BE2C (cell line): ENCODE results near the gene CCR8.

Source experiments
- DNase-seq: peaks from one replicate; pipeline ENCODE4 v3.0.0-alpha.2; 2020
- H3K27me3 ChIP-seq: fragments of 250-450 bp; sonication (Bioruptor Pico); 2 replicates; pipeline ENCODE4 v1.5.1; 2020; ENCODE audit warnings: mild to moderate bottlenecking
- H3K36me3 ChIP-seq: fragments of 250-450 bp; sonication (Bioruptor Pico); 2 replicates; pipeline ENCODE4 v1.5.1; 2020; ENCODE audit warnings: mild to moderate bottlenecking
- H3K4me1 ChIP-seq: fragments of 250-450 bp; sonication (Bioruptor Pico); 2 replicates; pipeline ENCODE4 v1.5.1; 2020
- H3K4me3 ChIP-seq: 2 replicates; pipeline ENCODE4 v1.5.1; 2011; ENCODE audit warnings: low read depth, low read length
- H3K9me3 ChIP-seq: fragments of 250-450 bp; sonication (Bioruptor Pico); 2 replicates; pipeline ENCODE4 v1.5.1; 2020
- TF ChIP-seq, protein P1 (sequence below): IDR thresholded peaks from 2 replicates; pipeline ENCODE4 v1.5.1; 2012; ENCODE audit warnings: mild to moderate bottlenecking, low read depth, low read length

Gene CCR8

DNA sequence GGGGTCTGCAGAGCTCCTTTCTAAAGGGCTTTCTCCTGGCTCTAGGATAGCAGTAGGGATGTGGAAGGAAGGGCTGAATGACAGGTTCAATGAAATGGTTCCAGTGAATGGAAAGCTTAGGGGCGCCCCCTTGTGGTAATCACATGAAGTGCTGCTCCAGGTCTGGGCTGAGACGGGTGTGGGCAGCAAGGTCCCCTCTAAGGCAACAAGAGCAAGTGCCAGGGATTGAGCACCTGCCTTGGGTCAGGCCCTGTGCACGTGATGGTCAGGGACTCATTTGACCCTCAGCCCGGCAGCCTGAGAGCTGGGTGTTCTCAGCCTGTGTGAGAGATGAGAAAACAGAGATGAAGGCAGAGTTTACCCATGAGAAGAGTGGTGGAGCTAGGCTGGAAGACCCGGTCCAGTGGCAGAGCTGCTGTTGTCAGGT lies 37.6 kb upstream of the CCR8 start:
- H3K4me3 ChIP-seq, result no peak overlapping the region
- TF ChIP-seq, protein P1, sequence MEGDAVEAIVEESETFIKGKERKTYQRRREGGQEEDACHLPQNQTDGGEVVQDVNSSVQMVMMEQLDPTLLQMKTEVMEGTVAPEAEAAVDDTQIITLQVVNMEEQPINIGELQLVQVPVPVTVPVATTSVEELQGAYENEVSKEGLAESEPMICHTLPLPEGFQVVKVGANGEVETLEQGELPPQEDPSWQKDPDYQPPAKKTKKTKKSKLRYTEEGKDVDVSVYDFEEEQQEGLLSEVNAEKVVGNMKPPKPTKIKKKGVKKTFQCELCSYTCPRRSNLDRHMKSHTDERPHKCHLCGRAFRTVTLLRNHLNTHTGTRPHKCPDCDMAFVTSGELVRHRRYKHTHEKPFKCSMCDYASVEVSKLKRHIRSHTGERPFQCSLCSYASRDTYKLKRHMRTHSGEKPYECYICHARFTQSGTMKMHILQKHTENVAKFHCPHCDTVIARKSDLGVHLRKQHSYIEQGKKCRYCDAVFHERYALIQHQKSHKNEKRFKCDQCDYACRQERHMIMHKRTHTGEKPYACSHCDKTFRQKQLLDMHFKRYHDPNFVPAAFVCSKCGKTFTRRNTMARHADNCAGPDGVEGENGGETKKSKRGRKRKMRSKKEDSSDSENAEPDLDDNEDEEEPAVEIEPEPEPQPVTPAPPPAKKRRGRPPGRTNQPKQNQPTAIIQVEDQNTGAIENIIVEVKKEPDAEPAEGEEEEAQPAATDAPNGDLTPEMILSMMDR, result peak; percentile 77
- H3K4me1 ChIP-seq, result no peaks in the 10 kb centered on the region
- no peaks in the 10 kb centered on the region for H3K27me3 ChIP-seq
- no peaks in the 10 kb centered on the region for H3K36me3 ChIP-seq
- no peaks in the 10 kb centered on the region for H3K9me3 ChIP-seq
- DNase-seq, result peak; percentile 58

DNA sequence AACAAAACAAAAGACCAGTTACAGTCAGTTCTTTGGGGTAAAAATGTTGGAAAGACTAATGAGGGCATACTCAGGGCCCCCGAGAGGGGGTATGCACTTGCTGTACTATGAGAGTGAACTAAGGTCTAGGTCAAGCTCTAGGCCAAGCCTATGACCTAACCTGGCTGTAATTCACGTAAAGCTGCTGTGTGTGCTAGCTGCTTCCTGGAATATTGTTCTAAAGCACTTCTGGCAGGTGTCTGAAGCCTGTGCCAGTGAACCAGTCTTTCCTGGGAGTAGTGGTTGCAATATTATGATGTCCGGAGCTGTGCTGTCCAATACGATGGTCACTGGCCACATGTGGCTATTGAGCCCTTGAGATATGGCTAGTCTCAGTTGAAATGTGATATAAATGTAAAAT lies 36.5 kb upstream of the CCR8 start:
- Histone ChIP-seq H3K4me1 (no peaks in the 10 kb centered on the region), H3K4me3 (no peak overlapping the region), H3K9me3 (no peaks in the 10 kb centered on the region), H3K36me3 (no peaks in the 10 kb centered on the region), H3K27me3 (no peaks in the 10 kb centered on the region)
- no peak for DNase-seq
- TF ChIP-seq, protein P1, result no peak

DNA sequence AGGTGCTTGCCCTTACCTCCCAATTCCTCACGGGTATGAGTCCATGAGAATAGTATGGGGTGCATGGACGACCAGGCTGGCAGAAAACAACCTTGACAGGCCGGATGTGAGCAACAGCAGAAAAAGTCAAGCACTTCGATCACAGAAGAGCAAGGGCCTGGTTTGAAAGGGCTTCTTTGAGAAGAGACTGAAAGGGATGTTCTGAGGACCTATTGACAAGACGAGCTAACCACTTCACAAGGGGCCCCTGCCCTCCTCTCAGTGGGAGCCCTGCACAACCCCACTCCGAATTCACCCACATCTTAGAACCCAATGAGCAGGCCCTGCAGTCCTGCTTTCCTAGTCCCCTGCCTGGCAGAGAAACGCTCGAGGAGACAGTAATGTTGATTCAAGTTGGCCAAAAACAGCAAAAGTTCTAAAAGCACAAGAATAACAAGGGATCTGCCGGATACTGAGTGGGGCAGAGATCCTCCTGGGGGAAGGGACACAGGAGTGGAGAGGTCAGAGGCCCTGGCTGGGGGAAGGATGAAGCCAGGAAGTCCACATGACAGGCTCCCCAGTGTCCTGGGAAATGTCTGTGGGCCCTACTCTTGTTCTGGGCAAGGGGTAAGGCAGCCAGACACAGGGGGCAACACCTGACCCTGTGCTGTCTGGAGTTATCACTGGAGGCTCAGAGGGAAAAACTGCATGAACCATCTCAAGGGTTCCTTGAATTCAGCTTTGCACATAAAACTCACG lies 34.9 kb upstream of the CCR8 start:
- Histone ChIP-seq H3K4me3 (no peak overlapping the region), H3K9me3 (no peaks in the 10 kb centered on the region), H3K27me3 (no peaks in the 10 kb centered on the region), H3K36me3 (no peaks in the 10 kb centered on the region), H3K4me1 (no peaks in the 10 kb centered on the region)
- DNase-seq, result no peak
- TF ChIP-seq, protein P1, result no peak

DNA sequence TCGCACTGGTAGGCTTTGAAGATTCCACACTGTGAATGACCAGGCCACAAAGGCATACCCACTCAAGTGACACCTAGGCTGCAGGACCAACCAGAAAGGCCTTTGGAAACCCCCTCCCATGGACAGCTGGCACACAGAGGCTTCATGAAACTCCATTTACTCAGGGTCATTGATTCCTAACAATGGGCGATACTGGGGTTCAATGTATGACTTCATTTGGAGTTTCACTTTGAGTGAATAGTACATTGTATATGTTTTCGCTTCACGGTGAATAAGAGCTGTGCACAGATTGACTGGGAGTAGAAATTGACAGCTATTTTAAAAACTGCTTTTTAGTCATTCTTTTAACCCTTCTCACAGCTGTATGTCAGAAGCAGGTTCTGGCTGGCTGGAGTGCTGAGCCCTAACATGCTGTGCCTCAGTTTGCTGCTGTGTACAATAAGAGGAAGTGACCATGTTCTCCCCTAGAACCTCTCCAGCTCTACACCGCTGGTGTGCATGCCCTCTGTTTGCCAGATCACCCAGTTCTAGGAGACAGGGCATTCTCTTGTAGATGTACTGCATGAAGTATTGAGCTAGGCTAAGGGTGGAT lies 34.2 kb upstream of the CCR8 start:
- Histone ChIP-seq H3K9me3 (no peaks in the 10 kb centered on the region), H3K36me3 (no peaks in the 10 kb centered on the region), H3K4me3 (no peak overlapping the region), H3K27me3 (no peaks in the 10 kb centered on the region), H3K4me1 (no peaks in the 10 kb centered on the region)
- TF ChIP-seq, protein P1, result no peak
- no peak for DNase-seq

DNA sequence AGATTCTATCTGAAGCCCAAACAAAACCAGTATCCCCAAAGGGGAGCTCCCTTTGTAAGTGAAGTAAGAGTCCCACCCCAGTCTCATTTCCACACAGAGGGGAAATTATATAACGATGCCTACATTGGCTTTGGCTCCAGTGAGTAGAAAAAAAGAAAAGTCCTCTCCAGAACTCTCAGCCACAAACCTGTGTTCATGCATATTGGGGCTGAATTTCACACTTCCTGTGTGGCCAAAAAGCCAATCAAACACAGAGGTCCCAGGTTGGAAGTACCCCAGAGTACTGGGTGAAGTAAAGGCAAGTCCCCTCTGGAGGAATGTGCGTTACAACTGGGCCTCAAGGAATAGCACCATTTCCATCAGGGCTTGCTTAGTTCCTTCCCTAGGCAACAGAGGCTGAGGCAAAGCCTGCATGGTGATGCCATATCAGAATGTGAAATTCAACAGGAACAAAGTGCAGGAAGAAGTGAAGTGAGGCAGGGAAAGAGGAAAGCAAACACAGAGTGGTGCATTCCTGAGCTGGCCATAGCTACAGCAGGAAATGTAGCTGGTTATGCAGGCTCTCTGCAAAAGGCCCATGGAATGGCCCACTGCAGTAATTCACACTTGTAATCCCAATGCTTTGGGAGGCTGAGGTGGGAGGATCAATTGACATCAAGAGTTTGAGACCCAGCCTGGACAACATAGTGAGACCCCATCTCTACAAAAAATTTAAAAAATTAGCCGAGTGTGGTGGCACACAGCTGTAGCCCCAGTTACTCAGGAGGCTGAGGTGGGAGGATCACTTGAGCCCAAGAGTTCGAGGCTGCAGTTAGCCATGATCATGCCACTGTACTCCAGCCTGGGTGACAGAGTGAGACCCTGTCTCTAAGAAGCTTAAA lies 33.1 kb upstream of the CCR8 start:
- Histone ChIP-seq H3K4me1 (no peaks in the 10 kb centered on the region), H3K4me3 (no peak overlapping the region), H3K36me3 (no peaks in the 10 kb centered on the region), H3K9me3 (no peaks in the 10 kb centered on the region), H3K27me3 (no peaks in the 10 kb centered on the region)
- TF ChIP-seq, protein P1, result no peak
- DNase-seq, result no peak
